ENCODE data around the gene UNC13B. TPM values are rescaled to one million over a fixed set of nuclear protein-coding genes. Genes with fewer than 3 reads are reported as not detected.

Gene UNC13B
- total and polyA plus RNA-seq, 2 donors (not counting 3 experiments of a cell fraction or from before 2014, with no cell fraction given), result 30.1 to 46.2 TPM

- POLR2A ChIA-PET, result interaction anchor here (0.6 kb wide), 1 partner anchor 308 kb away, joined by 3 read pairs; no protein-coding TSS in a partner anchor
- Histone ChIP-seq H3K4me2 (ENCODE audit: insufficient read depth, low read length) (no peak overlapping the region), H3K27ac (ENCODE audit: insufficient read depth, low read depth, low read length) (no peak overlapping the region), H3K9me1 (replicated peaks; ENCODE audit: control insufficient read depth, extremely low read depth, insufficient read depth, low read length) (no peaks in the 10 kb centered on the region), H3K36me3 (ENCODE audit: control insufficient read depth in 2 of 2, extremely low read depth in 1 of 2, insufficient read depth in 2 of 2, low read length in 2 of 2) (no peaks in the 10 kb centered on the region), H3K9ac (replicated peaks; ENCODE audit: extremely low read depth, insufficient read depth, low read length) (no peak overlapping the region), H3K9me3 (replicated peaks; ENCODE audit: control insufficient read depth, insufficient read depth, low read length) (no peaks in the 10 kb centered on the region), H3K4me1 (ENCODE audit: control insufficient read depth, extremely low read depth, insufficient read depth, low read length) (no peaks in the 10 kb centered on the region), H3K27me3 (ENCODE audit: control insufficient read depth in 2 of 2, insufficient read depth in 2 of 2, low read length in 2 of 2) (no peaks in the 10 kb centered on the region), H4K20me1 (replicated peaks; ENCODE audit: control insufficient read depth, extremely low read depth, insufficient read depth, low read length) (no peaks in the 10 kb centered on the region), H3K79me2 (ENCODE audit: control insufficient read depth, insufficient read depth, low read length) (no peaks in the 10 kb centered on the region), H3K4me3 (replicated peaks in 1 of 3; ENCODE audit: insufficient read depth in 1 of 3, low read depth in 1 of 3, low read length in 3 of 3) (no peak overlapping the region), H2AFZ (ENCODE audit: low read depth, low read length) (no peak overlapping the region)
- dilution Hi-C loops (cut with MboI; ENCODE audit: extremely low pct_ligation_motif_present, low sequenced_read_pairs), result no loop called here
- TF ChIP-seq MAX (IDR thresholded peaks at IDR 0.05; ENCODE audit: insufficient read depth, insufficient read length) (no peak), GATA2 (IDR thresholded peaks at IDR 0.05; ENCODE audit: insufficient read depth, insufficient read length, low read depth, low read length) (no peak), JUN (IDR thresholded peaks at IDR 0.05; ENCODE audit: borderline replicate concordance, insufficient read depth, insufficient read length, low read depth) (no peak), POLR2A (IDR thresholded peaks at IDR 0.05; ENCODE audit: low read depth, low read length) (no peak), POLR2AphosphoS5 (IDR thresholded peaks at IDR 0.05; ENCODE audit: insufficient read depth, low read depth, low read length) (no peak)
- CTCF ChIA-PET, result interaction anchor here (0.7 to 1.1 kb wide), 2 partner anchors 12 to 164 kb away, joined by 3 to 4 read pairs; no protein-coding TSS in a partner anchor
- no peak for FAIRE-seq
- intact Hi-C loops (cut with micrococcal nuclease), result no loop called here
- DNase-seq (ENCODE audit: low read depth, low spot score), result no peak
- BruUV-seq (replicated peaks), result no TSS peak
These were observed 260.9 kb downstream of the UNC13B start for GRCh38 chr9:35422753-35423152.

- Histone ChIP-seq H2AFZ (ENCODE audit: low read depth, low read length) (no peak overlapping the region), H4K20me1 (replicated peaks; ENCODE audit: control insufficient read depth, extremely low read depth, insufficient read depth, low read length) (no peaks in the 10 kb centered on the region), H3K27ac (ENCODE audit: insufficient read depth, low read depth, low read length) (no peak overlapping the region), H3K4me2 (ENCODE audit: insufficient read depth, low read length) (no peak overlapping the region), H3K4me1 (ENCODE audit: control insufficient read depth, extremely low read depth, insufficient read depth, low read length) (no peaks in the 10 kb centered on the region), H3K79me2 (ENCODE audit: control insufficient read depth, insufficient read depth, low read length) (no peaks in the 10 kb centered on the region), H3K27me3 (ENCODE audit: control insufficient read depth in 2 of 2, insufficient read depth in 2 of 2, low read length in 2 of 2) (no peaks in the 10 kb centered on the region), H3K9me1 (replicated peaks; ENCODE audit: control insufficient read depth, extremely low read depth, insufficient read depth, low read length) (no peaks in the 10 kb centered on the region), H3K9ac (replicated peaks; ENCODE audit: extremely low read depth, insufficient read depth, low read length) (no peak overlapping the region), H3K9me3 (replicated peaks; ENCODE audit: control insufficient read depth, insufficient read depth, low read length) (no peaks in the 10 kb centered on the region), H3K4me3 (replicated peaks in 1 of 3; ENCODE audit: insufficient read depth in 1 of 3, low read depth in 1 of 3, low read length in 3 of 3) (no peak overlapping the region), H3K36me3 (ENCODE audit: control insufficient read depth in 2 of 2, extremely low read depth in 1 of 2, insufficient read depth in 2 of 2, low read length in 2 of 2) (no peaks in the 10 kb centered on the region)
- POLR2A ChIA-PET, result no interaction called here
- DNase-seq (ENCODE audit: low read depth, low spot score) (no peak), FAIRE-seq (no peak)
- CTCF ChIA-PET, result interaction anchor here (0.7 to 1.1 kb wide), 2 partner anchors 11 to 164 kb away, joined by 3 to 4 read pairs; no protein-coding TSS in a partner anchor
- no TSS peak for BruUV-seq (replicated peaks)
- no peak for TF ChIP-seq POLR2A (IDR thresholded peaks at IDR 0.05; ENCODE audit: low read depth, low read length)
- TF ChIP-seq MAX (IDR thresholded peaks at IDR 0.05; ENCODE audit: insufficient read depth, insufficient read length), result no peak
- TF ChIP-seq EZH2 (IDR thresholded peaks at IDR 0.05; ENCODE audit: borderline replicate concordance, low read depth, low read length, severe bottlenecking), result no peak
- TF ChIP-seq CTCF (IDR thresholded peaks at IDR 0.05; ENCODE audit: extremely low read depth in 1 of 2, insufficient read depth in 1 of 2, low read depth in 1 of 2, low read length in 2 of 2), result no peak
- TF ChIP-seq POLR2AphosphoS5 (IDR thresholded peaks at IDR 0.05; ENCODE audit: insufficient read depth, low read depth, low read length), result no peak
- TF ChIP-seq MYC (IDR thresholded peaks at IDR 0.05; ENCODE audit: low read depth, low read length), result no peak
- TF ChIP-seq FOS (IDR thresholded peaks at IDR 0.05; ENCODE audit: borderline replicate concordance, insufficient read depth, low read length), result no peak
- TF ChIP-seq GATA2 (IDR thresholded peaks at IDR 0.05; ENCODE audit: insufficient read depth, insufficient read length, low read depth, low read length), result no peak
- TF ChIP-seq JUN (IDR thresholded peaks at IDR 0.05; ENCODE audit: borderline replicate concordance, insufficient read depth, insufficient read length, low read depth), result no peak
- intact Hi-C loops (cut with micrococcal nuclease), result no loop called here
- dilution Hi-C loops (cut with MboI; ENCODE audit: extremely low pct_ligation_motif_present, low sequenced_read_pairs), result no loop called here
These were observed 261.7 kb downstream of the UNC13B start for GRCh38 chr9:35423499-35423898.

Measured in endothelial cell of umbilical vein (primary cell).